ENCODE results near the gene RUBCN. TPM values are rescaled to one million over a fixed set of nuclear protein-coding genes. Genes with fewer than 3 reads are reported as not detected.
A peak's percentile ranks its signal among the peaks of the same experiment; 100 is the strongest.
"Not testable (repeated sequence)": the region's sequence is repeated elsewhere in the genome, so short reads cannot be mapped to it uniquely, and the experiment has no call there.

RUBCN gene
- polyA plus RNA-seq, 1 experiment: 15.3 TPM

DNA sequence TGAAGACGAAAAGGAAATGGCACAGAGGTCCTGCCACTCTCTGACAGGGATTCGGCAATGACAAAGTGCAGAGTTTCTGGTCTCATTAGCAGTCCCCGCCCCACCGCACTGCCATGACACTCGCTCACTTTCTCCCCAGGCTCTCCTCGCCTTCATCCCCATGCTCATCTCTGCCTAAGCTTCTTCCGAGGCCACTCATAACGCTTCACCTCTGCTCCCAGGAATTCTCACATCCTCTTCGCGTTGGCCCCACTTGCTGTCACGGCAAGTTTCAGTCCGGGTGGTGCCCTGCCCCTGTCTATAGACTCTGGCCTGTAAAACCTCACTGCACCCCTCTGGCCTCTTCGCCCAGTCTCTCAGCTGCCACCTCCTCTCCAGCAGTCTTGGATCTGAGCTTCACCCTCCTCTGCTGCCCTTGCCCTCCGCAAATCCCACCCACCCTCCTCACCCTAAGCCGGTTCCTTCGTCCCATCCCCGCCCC lies 654 bp downstream of the RUBCN start:
- TF ChIP-seq CTCF (IDR thresholded peaks at IDR 0.05; ENCODE audit: insufficient read depth, low read depth, low read length): no peak
- peak overlapping the region; percentile 91 for H3K4me3 ChIP-seq (ENCODE audit: low read depth, low read length)
- DNase-seq (ENCODE audit: low read depth): no peak
- ChIA-PET CTCF (interaction anchor here (1.0 to 1.2 kb wide), 2 partner anchors 15 to 64 kb away, joined by 3 to 4 read pairs; no protein-coding TSS in a partner anchor), POLR2A (no interaction called here)
- H3K27me3 ChIP-seq (ENCODE audit: control insufficient read depth, insufficient read depth, low read length): no peaks in the 10 kb centered on the region
- no peaks in the 10 kb centered on the region for H3K36me3 ChIP-seq (ENCODE audit: control insufficient read depth, insufficient read depth, low read length)

DNA sequence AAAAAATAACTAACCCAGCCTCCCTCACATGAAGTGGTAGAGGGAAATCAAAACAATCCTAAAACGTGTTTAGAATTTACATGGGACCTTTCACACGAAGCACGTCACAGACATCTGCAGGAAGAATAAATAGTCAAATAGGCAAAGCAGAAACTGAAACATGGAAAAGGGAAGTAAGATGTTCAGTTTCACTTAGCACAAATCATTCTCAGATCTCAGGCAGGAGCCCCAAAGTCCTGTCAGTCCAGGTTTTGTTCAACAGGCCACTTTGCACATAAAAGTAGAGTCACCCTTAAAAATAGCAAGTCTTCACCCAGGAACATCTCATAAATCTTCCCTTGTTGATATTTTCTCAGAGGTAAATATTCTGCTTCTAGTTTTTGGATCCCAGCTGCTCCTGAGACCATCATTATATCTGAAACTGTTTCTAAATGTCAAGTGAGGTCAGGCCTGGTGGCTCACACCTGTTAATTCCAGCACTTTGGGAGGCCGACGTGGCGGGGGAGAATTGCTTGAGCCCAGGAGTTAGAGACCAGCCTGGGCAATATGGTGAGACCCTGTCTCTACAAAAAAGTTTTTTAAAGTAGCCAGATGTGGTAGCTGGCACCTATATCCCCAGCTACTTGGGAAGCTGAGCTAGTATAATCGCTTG lies 1.9 kb downstream of the RUBCN start:
- no peak for TF ChIP-seq CTCF (IDR thresholded peaks at IDR 0.05; ENCODE audit: insufficient read depth, low read depth, low read length)
- CTCF ChIA-PET: interaction anchor here (1.2 kb wide), 1 partner anchor 62 kb away, joined by 3 read pairs; no protein-coding TSS in a partner anchor

GRCh38 chr3:197733042-197733441 lies 3.7 kb downstream of the RUBCN start:
- DNase-seq (ENCODE audit: low read depth): no peak

More for the DNA sequence above, 1.9 kb downstream of the RUBCN start:
- DNase-seq (ENCODE audit: low read depth): no peak
- Histone ChIP-seq H3K27me3 (ENCODE audit: control insufficient read depth, insufficient read depth, low read length) (no peaks in the 10 kb centered on the region), H3K4me3 (ENCODE audit: low read depth, low read length) (no peak overlapping the region), H3K36me3 (ENCODE audit: control insufficient read depth, insufficient read depth, low read length) (no peaks in the 10 kb centered on the region)
- POLR2A ChIA-PET: no interaction called here

GRCh38 chr3:197731483-197731882 lies 5.2 kb downstream of the RUBCN start:
- H3K36me3 ChIP-seq (ENCODE audit: control insufficient read depth, insufficient read depth, low read length); DNase-seq (ENCODE audit: low read depth); POLR2A ChIA-PET; H3K27me3 ChIP-seq (ENCODE audit: control insufficient read depth, insufficient read depth, low read length); H3K4me3 ChIP-seq (ENCODE audit: low read depth, low read length); CTCF ChIA-PET: not testable (repeated sequence)

More at GRCh38 chr3:197733042-197733441, 3.7 kb downstream of the RUBCN start:
- POLR2A ChIA-PET: no interaction called here
- Histone ChIP-seq H3K4me3 (ENCODE audit: low read depth, low read length) (no peak overlapping the region), H3K27me3 (ENCODE audit: control insufficient read depth, insufficient read depth, low read length) (no peaks in the 10 kb centered on the region), H3K36me3 (ENCODE audit: control insufficient read depth, insufficient read depth, low read length) (no peaks in the 10 kb centered on the region)
- TF ChIP-seq CTCF (IDR thresholded peaks at IDR 0.05; ENCODE audit: insufficient read depth, low read depth, low read length): no peak
- CTCF ChIA-PET: no interaction called here

DNA sequence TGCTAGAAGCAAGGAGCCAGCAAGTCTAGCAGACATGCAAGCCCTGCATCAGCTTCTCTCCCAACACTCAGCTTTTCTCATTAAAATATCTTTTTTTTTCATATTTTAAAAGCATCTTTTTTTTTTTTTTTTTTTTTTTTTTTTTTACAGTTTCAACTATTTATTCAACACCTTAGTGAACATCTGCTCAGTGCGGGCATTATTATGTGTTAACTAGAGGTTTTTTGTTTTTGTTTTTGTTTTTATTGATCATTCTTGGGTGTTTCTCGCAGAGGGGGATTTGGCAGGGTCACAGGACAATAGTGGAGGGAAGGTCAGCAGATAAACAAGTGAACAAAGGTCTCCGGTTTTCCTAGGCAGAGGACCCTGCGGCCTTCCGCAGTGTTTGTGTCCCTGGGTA lies 5.9 kb downstream of the RUBCN start:
- H3K4me3 ChIP-seq (ENCODE audit: low read depth, low read length); H3K36me3 ChIP-seq (ENCODE audit: control insufficient read depth, insufficient read depth, low read length); H3K27me3 ChIP-seq (ENCODE audit: control insufficient read depth, insufficient read depth, low read length); POLR2A ChIA-PET; DNase-seq (ENCODE audit: low read depth): not testable (repeated sequence)
- CTCF ChIA-PET: interaction anchor here (1.0 kb wide), 1 partner anchor 17 kb away, joined by 4 read pairs; no protein-coding TSS in a partner anchor

- Histone ChIP-seq H3K36me3 (ENCODE audit: control insufficient read depth, insufficient read depth, low read length) (no peaks in the 10 kb centered on the region), H3K27me3 (ENCODE audit: control insufficient read depth, insufficient read depth, low read length) (no peaks in the 10 kb centered on the region), H3K4me3 (ENCODE audit: low read depth, low read length) (no peak overlapping the region)
- peak; percentile 52 for DNase-seq (ENCODE audit: low read depth)
- ChIA-PET POLR2A (no interaction called here), CTCF (interaction anchor here (1.0 kb wide), 1 partner anchor 17 kb away, joined by 4 read pairs; no protein-coding TSS in a partner anchor)
- no peak for TF ChIP-seq CTCF (IDR thresholded peaks at IDR 0.05; ENCODE audit: insufficient read depth, low read depth, low read length)
Observed at GRCh38 chr3:197730200-197730599, 6.5 kb downstream of the RUBCN start.

Measured in BJ (cell line).